ENCODE results near the gene WDR59.

DNA sequence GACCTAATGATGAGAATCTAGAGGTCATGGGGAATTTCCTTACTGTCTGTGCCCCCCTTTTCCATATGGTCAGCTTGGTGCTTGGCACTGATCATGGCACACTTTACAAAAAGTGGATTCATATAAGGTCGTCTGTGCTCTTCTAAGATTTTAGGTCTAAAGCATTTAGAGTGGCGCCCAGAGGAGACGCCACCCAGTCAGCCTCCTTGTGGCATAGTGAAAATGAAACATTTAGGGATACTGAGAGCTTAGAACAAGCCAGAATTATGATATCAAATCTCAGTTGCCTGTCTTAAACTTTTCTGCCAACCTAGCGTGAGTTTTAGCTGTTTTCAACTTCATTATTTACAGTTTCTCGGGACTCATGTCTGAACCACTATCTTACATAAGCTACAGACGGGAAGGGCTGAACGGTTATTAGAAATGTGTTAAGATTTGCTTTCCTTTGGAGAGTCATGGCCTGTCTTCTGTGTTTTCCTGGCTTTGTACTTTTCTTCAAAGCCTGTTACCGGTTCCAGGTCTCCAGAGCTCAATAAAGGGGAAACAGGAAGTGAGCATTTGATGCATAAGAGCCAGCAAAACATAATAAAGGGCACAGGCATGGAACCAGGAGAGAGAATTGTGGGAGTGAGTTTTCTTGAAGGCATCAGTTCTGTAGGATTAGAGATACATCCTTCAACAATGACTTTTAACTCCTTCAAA, 27.6 kb upstream of the WDR59 start:
- TF ChIP-seq USF2 (IDR thresholded peaks at IDR 0.05; ENCODE audit: low read depth, low read length): no peak
- TF ChIP-seq POLR2A (IDR thresholded peaks at IDR 0.05; ENCODE audit: low read depth, low read length): no peak
- TF ChIP-seq, protein P1, sequence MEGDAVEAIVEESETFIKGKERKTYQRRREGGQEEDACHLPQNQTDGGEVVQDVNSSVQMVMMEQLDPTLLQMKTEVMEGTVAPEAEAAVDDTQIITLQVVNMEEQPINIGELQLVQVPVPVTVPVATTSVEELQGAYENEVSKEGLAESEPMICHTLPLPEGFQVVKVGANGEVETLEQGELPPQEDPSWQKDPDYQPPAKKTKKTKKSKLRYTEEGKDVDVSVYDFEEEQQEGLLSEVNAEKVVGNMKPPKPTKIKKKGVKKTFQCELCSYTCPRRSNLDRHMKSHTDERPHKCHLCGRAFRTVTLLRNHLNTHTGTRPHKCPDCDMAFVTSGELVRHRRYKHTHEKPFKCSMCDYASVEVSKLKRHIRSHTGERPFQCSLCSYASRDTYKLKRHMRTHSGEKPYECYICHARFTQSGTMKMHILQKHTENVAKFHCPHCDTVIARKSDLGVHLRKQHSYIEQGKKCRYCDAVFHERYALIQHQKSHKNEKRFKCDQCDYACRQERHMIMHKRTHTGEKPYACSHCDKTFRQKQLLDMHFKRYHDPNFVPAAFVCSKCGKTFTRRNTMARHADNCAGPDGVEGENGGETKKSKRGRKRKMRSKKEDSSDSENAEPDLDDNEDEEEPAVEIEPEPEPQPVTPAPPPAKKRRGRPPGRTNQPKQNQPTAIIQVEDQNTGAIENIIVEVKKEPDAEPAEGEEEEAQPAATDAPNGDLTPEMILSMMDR (conservative IDR thresholded peaks at IDR 0.05; ENCODE audit: low read depth, low read length): no peak

Measured in IMR-90 (cell line).